HG03159 (cell line): ENCODE results near the gene SEMA7A.

Source experiments
- ATAC-seq: cut with Tn5 transposase; IDR thresholded peaks from one replicate; pipeline ENCODE4 v1.9.1; 2021; ENCODE audit warnings: mild to moderate bottlenecking, moderate library complexity; ENCODE audit not compliant: unreplicated experiment

The SEMA7A gene

DNA sequence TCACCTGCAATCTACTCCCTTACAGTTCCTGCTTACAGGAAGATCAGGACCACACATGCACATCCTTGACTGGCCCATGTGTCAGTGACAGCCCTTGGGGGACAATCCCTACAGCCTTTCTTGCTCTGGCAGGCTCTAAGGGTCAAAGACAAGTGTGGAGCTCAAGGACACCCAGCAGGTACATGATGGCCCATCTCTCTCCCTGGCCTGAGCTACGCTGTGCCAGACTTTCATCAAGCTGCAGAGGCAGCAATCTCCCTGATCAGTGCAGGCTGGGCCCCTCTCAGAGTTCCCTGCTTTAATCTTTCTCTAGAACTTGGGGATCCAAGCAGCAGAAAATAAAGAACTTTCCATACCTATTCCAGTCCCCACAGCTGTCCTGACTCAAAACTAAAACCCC is 2.6 kb downstream of the SEMA7A start:
- ATAC-seq = no peak

- no peak for ATAC-seq
These were observed 3.2 kb downstream of the SEMA7A start for GRCh38 chr15:74430510-74430951.

GRCh38 chr15:74429781-74430400 is 3.9 kb downstream of the SEMA7A start:
- no peak for ATAC-seq

DNA sequence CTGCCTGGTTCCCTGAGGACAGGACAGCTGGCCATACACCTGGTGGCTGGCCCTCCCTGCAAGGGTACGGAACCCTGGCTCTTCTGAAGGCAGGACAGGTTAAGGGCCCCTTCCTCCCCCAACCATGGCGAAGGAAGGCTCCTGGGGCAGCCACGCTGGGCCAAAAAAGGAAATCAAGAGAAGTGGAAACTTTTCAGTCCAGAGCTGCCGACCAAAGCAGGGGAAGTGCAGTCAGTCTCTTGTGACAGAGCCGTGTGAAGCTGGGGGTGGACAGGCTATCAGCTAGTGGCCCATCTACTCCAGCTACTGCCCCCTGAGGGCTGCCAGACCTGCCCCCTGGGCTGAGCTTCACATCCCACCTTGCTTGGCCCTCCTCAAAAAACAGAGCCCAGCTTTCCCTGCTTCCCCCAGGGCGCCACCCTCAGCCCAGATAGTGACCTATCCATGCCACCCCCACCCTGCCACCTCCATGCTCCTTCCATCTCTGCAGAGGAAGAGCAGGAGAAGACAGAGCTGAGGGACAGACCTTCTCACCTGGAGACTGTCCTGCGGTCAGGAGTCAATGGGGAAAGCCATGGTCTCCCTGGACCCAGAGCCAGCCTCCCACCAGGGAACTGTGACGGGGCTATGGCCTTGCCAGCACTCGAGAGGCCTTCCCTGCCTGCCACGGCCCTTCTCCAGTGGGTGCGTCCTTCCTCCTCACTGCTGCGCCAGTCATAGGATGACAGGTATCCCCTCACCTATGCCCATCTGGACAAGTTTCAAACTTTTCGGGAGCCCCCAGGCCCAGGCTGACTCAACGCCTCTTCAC is 4.6 kb downstream of the SEMA7A start:
- no peak for ATAC-seq

- ATAC-seq = no peak
These were observed 5.3 kb downstream of the SEMA7A start for GRCh38 chr15:74428442-74428787.

GRCh38 chr15:74427607-74428441 is 5.9 kb downstream of the SEMA7A start:
- ATAC-seq = no peak

- no peak for ATAC-seq
These were observed 7.1 kb downstream of the SEMA7A start for GRCh38 chr15:74426404-74427281.

DNA sequence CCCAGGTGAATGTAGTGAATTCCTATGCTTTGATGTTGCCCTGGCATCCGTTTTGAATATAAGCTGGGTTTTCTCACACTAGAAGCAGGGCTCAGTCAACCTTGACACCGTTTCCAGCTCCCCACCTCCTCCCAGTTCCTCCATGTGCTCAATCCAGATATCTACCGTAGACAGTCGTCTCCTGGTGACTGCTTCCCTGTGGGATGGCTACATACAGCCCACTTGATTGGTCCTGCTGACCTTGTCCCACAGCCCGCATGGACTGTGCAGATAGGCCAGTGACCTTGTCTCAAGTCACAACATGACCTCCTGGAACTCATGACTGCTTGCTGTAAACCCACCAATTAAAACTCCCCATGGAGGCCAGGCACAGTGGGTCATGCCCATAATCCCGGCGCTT is 8.1 kb downstream of the SEMA7A start:
- no peak for ATAC-seq

DNA sequence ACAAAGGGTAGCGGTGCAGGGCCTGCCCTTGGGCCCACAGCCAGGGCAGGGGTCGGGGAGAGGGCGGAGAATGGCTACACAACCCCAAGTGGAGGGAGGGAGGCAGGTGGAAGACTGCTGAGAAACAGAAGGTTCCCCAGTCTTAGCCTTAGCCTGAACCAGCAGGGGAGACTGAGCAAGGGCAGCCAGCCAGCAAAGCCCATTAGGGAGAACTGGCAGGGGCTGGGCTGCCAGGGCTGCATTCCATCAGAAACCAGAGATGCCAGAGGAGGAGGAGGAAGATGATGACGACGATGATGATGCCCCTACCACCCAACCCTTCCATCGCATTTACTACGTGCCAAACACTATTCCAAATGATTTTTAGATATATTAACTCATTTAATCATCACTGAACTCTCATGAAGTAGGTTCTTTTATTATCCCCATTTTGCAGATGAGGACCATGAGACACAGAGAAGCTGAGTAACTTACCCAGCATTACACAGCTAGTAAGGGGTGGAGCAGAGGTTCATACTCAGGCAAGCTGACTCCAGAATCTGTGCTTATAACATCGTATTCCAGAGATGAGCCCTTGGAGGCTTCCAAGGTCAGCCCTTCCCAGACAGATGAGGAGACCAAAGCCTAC is 8.7 kb downstream of the SEMA7A start:
- ATAC-seq = no peak

DNA sequence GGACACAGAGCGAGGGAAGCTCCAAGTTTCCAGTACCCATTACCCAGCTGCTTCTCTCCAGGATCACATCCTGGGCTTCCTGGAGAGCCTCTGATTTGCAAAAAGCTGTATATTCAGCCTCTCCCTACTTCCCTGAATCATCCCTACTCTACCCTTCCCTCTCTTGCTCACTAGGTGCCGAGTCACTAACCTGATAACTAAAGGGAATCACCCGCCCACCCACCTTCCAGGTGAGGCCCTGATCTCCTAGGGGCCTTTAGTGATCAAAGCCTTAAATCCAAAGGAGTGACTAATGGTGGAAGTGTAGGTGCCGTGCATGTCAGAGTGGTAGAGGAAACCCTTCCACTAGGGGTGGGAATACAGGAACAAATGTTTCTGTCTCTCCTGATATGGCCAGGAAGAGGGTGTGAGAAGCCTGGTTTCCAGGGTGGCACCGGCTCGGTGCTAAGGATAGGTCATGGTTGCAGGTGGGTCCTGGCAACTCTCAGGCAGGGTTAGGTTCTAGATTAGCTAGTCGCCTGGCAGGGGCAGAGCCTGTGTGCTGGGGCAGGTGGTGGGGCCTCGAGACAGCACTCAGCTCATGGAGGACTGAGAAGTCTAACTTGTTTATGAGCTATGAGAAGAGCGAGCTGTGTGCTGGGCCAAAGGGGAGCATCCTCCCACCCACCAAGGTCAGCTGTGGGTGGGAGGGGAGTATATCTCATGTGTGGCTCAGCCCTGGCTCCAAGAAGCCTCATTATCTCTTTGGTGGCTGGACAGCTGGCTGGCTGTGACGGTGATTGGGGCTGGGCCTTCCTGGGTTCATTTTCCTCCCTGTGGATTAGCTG is 10.1 kb downstream of the SEMA7A start:
- ATAC-seq = no peak

- ATAC-seq = no peak
These were observed 10.9 kb downstream of the SEMA7A start for GRCh38 chr15:74422652-74423430.

DNA sequence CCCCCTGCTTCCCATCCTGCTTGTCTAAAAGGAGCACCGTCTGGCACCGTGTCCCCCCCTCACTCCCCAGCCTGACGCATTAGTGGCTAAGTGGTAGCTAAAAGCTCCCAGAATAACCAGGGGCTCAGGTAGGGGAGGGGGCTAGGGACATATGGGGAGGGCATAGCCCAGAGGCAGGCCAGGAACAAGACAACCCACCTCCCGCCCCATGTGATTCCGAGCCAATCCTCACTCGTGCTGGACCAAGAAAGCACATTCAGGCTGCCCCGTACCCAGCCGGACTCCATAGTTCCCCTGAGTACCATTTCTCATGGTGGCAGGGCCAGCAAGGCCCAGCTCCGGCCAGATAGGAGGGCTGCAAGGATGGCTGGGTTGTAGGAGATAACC is 11.5 kb downstream of the SEMA7A start:
- no peak for ATAC-seq

- ATAC-seq = no peak
These were observed 12.2 kb downstream of the SEMA7A start for GRCh38 chr15:74421302-74422245.

- ATAC-seq = no peak
These were observed 13.4 kb downstream of the SEMA7A start for GRCh38 chr15:74420193-74420905.

GRCh38 chr15:74419432-74419831 is 14.3 kb downstream of the SEMA7A start:
- ATAC-seq = no peak

GRCh38 chr15:74418575-74419338 is 15.0 kb downstream of the SEMA7A start:
- ATAC-seq = no peak
